Midbrain (tissue), 1 donor: ENCODE results near the gene BARX1.
A peak's percentile ranks its signal among the peaks of the same experiment; 100 is the strongest.
"Not testable (repeated sequence)": the region's sequence is repeated elsewhere in the genome, so short reads cannot be mapped to it uniquely, and the experiment has no call there.

ENCODE experiments used
- DNase-seq: peaks from one replicate; lab custom pipeline; 2025; lab: John Stamatoyannopoulos, UW

BARX1 gene

GRCh38 chr9:93965830-93966577, 10.8 kb upstream of the BARX1 start:
- DNase-seq, result no peak

GRCh38 chr9:93964685-93965084, 9.5 kb upstream of the BARX1 start:
- no peak for DNase-seq

- DNase-seq, result no peak
These were observed 8.8 kb upstream of the BARX1 start for GRCh38 chr9:93963969-93964368.

GRCh38 chr9:93963489-93963888, 8.3 kb upstream of the BARX1 start:
- DNase-seq, result not testable (repeated sequence)

GRCh38 chr9:93962561-93963440, 7.6 kb upstream of the BARX1 start:
- peak; percentile 84 for DNase-seq

DNA sequence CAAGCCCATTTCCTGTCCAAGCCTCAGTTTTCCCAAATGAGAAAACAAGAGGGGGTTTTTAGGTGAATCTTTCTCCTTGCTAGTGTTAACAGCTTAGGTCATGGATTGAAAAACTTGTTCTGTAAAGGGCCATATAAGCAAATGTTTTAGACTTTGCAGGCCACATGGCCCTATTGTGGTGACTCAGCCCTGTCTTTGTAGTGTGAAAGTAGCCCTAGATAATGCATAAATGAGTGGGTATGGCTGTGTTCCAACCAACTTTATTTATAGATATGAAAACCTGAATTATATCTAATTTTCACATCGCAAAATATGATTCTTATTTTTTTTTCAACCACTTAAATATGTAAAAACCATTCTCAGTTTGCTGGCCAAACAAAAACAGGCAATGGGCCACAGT, 6.9 kb upstream of the BARX1 start:
- DNase-seq, result no peak

GRCh38 chr9:93960971-93961841, 6.1 kb upstream of the BARX1 start:
- no peak for DNase-seq

DNA sequence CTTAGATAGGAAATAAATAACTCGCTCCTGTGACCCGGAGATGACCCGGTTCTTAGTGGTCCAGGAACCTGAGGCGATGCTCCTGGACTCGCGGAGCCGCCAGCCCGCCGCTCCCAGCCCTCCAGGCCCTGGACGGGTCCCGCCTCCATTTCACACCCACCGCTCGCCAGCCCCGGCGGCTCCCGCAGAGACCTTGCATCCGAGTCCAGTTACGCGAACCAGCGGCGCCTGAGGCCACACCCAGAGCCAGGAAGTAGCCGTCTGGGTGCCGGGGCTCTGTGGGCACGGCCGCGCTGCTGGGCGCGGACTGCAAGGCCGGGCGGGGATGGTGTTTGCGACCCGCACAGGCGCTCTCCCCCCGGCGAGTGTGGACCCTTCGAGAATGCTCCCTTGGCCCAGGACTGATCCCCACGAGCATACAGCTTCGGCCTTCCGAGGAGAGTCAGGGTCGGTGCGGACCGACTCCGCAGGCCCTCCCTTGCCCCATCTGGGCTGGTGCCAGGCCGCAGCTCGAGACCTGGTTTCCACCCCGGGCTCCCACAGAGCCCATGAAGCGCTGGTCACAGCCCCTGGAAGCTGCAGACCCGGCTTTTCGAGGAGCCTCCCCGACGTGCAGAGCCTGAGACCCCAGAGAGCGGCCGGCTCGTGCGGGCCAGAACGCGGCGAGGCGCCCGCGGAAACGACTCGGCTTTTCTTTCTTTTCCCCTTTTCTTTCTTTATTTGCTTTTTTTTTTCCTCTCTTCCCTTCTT, 5.2 kb upstream of the BARX1 start:
- no peak for DNase-seq

- DNase-seq, result no peak
These were observed 4.6 kb upstream of the BARX1 start for GRCh38 chr9:93959739-93960154.

- DNase-seq, result no peak
These were observed 3.9 kb upstream of the BARX1 start for GRCh38 chr9:93958819-93959682.

GRCh38 chr9:93958121-93958818, 3.1 kb upstream of the BARX1 start:
- DNase-seq, result no peak

DNA sequence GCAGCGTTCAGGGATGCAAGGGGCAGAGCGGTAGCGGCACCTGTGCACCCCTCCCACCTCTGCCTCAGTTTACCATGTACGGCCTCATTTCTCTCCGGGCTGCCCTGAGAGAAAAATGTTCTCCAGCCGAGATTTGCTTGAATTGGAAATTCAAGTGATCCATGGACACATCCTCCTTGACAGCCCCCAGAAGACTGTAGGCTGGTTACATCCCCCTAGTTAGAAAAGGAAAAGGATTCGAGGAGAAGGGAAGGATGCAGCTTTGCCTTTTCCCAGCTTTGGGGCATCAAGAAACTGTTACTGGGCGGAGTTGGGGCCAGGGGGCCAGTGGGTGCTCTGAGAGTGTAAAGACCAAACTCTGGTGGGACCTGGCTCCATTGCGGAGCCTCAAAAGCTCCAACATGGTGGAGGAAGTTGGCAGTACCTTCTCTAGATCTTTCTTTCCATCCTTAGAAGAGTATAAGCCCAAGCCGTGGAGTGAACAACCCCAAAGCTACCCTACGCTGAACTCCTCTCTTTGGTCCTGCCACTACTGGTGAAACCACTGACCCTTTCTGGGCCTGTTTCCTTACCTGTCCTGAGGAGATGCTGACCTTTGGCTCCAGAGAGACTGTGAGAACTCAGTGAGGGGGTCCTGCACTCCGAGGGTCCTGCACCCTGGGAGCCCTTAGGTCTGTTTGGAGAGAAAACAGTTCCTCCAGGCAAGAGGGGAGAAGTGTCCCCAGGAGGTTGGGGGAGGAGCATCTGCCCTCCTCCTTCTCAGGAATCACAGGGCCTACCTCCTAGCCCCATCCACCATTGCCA, 1.0 kb upstream of the BARX1 start:
- no peak for DNase-seq

- DNase-seq, result no peak
These were observed 607 bp downstream of the BARX1 start for GRCh38 chr9:93954434-93955061.

DNA sequence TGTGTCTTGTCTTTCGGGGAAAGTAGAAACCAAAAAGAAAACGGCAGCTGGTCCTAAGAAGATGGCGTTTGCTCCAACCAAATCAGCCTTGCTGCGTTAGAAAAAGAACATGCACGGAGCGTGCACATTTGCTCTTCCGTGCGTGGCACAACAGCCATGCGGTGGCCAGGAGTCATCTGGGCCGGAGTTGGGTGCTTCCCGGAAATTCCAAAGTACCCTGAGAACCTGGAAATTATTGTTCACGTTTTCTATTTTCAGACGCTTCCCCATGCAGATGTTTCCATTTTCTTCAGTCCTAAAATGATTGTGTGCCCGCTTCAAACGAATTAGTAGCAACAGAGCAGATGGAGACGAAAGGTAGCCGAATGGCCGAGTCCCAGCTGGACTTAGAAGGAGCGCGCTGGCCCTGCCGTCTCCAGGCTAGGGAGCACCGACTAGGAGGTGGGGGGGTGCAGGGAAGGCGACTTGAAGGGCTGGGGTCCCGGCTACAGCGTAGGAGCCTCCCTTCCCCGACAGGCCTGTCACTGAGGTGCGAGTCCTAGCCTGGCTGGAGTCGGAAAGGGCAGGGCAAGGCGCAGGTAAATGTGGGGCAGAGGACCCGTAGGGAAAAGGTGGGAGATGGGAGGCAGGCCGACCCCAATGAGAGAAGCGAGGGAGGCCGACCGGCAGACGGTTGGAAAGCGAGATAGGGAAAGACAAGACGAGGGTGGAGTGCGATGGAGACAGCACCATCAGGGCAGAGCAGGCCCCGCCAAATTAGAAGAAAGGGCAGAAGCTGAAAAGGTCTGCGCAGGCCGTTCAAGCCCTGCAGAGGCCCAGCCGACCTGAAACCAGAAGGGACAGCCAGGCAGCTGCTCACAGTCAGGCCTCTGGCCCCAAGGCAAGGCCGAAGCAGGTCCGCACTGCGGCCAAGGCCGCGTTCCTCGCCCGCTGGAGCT, 1.4 kb downstream of the BARX1 start:
- no peak for DNase-seq

- no peak for DNase-seq
These were observed 2.2 kb downstream of the BARX1 start for GRCh38 chr9:93952784-93953495.

GRCh38 chr9:93952119-93952783, 2.9 kb downstream of the BARX1 start:
- no peak for DNase-seq
